ENCODE data around the gene NEK2. TPM values are rescaled to one million over a fixed set of nuclear protein-coding genes. Genes with fewer than 3 reads are reported as not detected.

NEK2 gene
- total RNA-seq, 1 donor from 2014 or later, result 3.9 TPM

- Mint-ChIP-seq H3K4me1 (ENCODE audit: unreplicated experiment) (no peaks in the 10 kb centered on the region), H3K27me3 (ENCODE audit: unreplicated experiment) (no peaks in the 10 kb centered on the region), H3K27ac (ENCODE audit: unreplicated experiment) (no peak overlapping the region), H3K9me3 (ENCODE audit: unreplicated experiment) (no peaks in the 10 kb centered on the region), H3K4me3 (ENCODE audit: unreplicated experiment) (no peak overlapping the region), H3K36me3 (ENCODE audit: low read depth, unreplicated experiment) (no peaks in the 10 kb centered on the region)
- no peak for DNase-seq (ENCODE audit: low spot score)
- TF ChIP-seq CTCF (IDR thresholded peaks at IDR 0.05; ENCODE audit: unreplicated experiment), result no peak
These were observed 33.5 kb upstream of the NEK2 start for GRCh38 chr1:211708926-211709325.

- H3K36me3 Mint-ChIP-seq (ENCODE audit: low read depth, unreplicated experiment), result no peaks in the 10 kb centered on the region
- H3K4me1 Mint-ChIP-seq (ENCODE audit: unreplicated experiment), result no peaks in the 10 kb centered on the region
These were observed 32.6 kb upstream of the NEK2 start for GRCh38 chr1:211708006-211708405.

GRCh38 chr1:211705467-211706091 is 30.2 kb upstream of the NEK2 start:
- H3K27me3 Mint-ChIP-seq (ENCODE audit: unreplicated experiment), result peaks cover 1% of the 10 kb centered on the region
- no peak overlapping the region for H3K27ac Mint-ChIP-seq (ENCODE audit: unreplicated experiment)
- no peaks in the 10 kb centered on the region for H3K36me3 Mint-ChIP-seq (ENCODE audit: low read depth, unreplicated experiment)
- H3K4me3 Mint-ChIP-seq (ENCODE audit: unreplicated experiment), result no peak overlapping the region
- no peak for TF ChIP-seq CTCF (IDR thresholded peaks at IDR 0.05; ENCODE audit: unreplicated experiment)
- no peaks in the 10 kb centered on the region for H3K4me1 Mint-ChIP-seq (ENCODE audit: unreplicated experiment)
- no peak for DNase-seq (ENCODE audit: low spot score)
- no peaks in the 10 kb centered on the region for H3K9me3 Mint-ChIP-seq (ENCODE audit: unreplicated experiment)

More at GRCh38 chr1:211708006-211708405, 32.6 kb upstream of the NEK2 start:
- no peak for TF ChIP-seq CTCF (IDR thresholded peaks at IDR 0.05; ENCODE audit: unreplicated experiment)
- no peaks in the 10 kb centered on the region for H3K9me3 Mint-ChIP-seq (ENCODE audit: unreplicated experiment)
- H3K4me3 Mint-ChIP-seq (ENCODE audit: unreplicated experiment), result no peak overlapping the region
- no peak overlapping the region for H3K27ac Mint-ChIP-seq (ENCODE audit: unreplicated experiment)
- no peaks in the 10 kb centered on the region for H3K27me3 Mint-ChIP-seq (ENCODE audit: unreplicated experiment)
- no peak for DNase-seq (ENCODE audit: low spot score)

- no peak for DNase-seq (ENCODE audit: low spot score)
- no peaks in the 10 kb centered on the region for H3K9me3 Mint-ChIP-seq (ENCODE audit: unreplicated experiment)
- H3K4me1 Mint-ChIP-seq (ENCODE audit: unreplicated experiment), result peaks cover under 1% of the 10 kb centered on the region
- no peak overlapping the region for H3K4me3 Mint-ChIP-seq (ENCODE audit: unreplicated experiment)
- H3K27ac Mint-ChIP-seq (ENCODE audit: unreplicated experiment), result no peak overlapping the region
- peaks cover 2% of the 10 kb centered on the region for H3K27me3 Mint-ChIP-seq (ENCODE audit: unreplicated experiment)
- TF ChIP-seq CTCF (IDR thresholded peaks at IDR 0.05; ENCODE audit: unreplicated experiment), result no peak
- H3K36me3 Mint-ChIP-seq (ENCODE audit: low read depth, unreplicated experiment), result peaks cover 2% of the 10 kb centered on the region
These were observed 29.1 kb upstream of the NEK2 start for GRCh38 chr1:211704543-211704942.

- H3K27me3 Mint-ChIP-seq (ENCODE audit: unreplicated experiment), result peaks cover 5% of the 10 kb centered on the region
- no peak overlapping the region for H3K27ac Mint-ChIP-seq (ENCODE audit: unreplicated experiment)
- no peaks in the 10 kb centered on the region for H3K9me3 Mint-ChIP-seq (ENCODE audit: unreplicated experiment)
- H3K4me3 Mint-ChIP-seq (ENCODE audit: unreplicated experiment), result no peak overlapping the region
- H3K36me3 Mint-ChIP-seq (ENCODE audit: low read depth, unreplicated experiment), result peaks cover 4% of the 10 kb centered on the region
- H3K4me1 Mint-ChIP-seq (ENCODE audit: unreplicated experiment), result peaks cover 4% of the 10 kb centered on the region
- DNase-seq (ENCODE audit: low spot score), result no peak
- no peak for TF ChIP-seq CTCF (IDR thresholded peaks at IDR 0.05; ENCODE audit: unreplicated experiment)
These were observed 28.6 kb upstream of the NEK2 start for GRCh38 chr1:211703812-211704537.

All from endothelial cell (in vitro differentiated cells).